Measurements from ENCODE around the gene APC. TPM values are rescaled to one million over a fixed set of nuclear protein-coding genes. Genes with fewer than 3 reads are reported as not detected.

APC gene
- total RNA-seq, 1 experiment from 2014 or later: 33.7 TPM

- DNase-seq (ENCODE audit: low read depth, low spot score): no peak
- H3K4me3 ChIP-seq (ENCODE audit: low read depth in 2 of 2, low read length in 2 of 2): no peak overlapping the region
- H3K27ac ChIP-seq (ENCODE audit: low read length): no peak overlapping the region
- in situ Hi-C loops (cut with HindIII; ENCODE audit: low pct_unique_long_range_greater_than_20kb, low sequenced_read_pairs): no loop called here
- H3K27me3 ChIP-seq (ENCODE audit: control insufficient read depth, insufficient read depth, low read length): no peaks in the 10 kb centered on the region; the same call in 1 of the 2 replicates
- TF ChIP-seq SIN3A (IDR thresholded peaks at IDR 0.05; ENCODE audit: borderline replicate concordance, insufficient read depth, low read depth, low read length) (no peak), REST (IDR thresholded peaks at IDR 0.05; ENCODE audit: insufficient read depth in 1 of 2, low read depth in 2 of 2, low read length in 1 of 2) (no peak), TCF7L2 (IDR thresholded peaks at IDR 0.05; ENCODE audit: low read depth, low read length) (no peak), POLR2AphosphoS5 (IDR thresholded peaks at IDR 0.05; ENCODE audit: low read depth, low read length) (no peak), CTCF (IDR thresholded peaks at IDR 0.05) (no peak)
- POLR2A ChIA-PET: no interaction called here
- ATAC-seq: no peak
- H3K4me1 ChIP-seq (ENCODE audit: control insufficient read depth, insufficient read depth, low read length): no peaks in the 10 kb centered on the region
- no peaks in the 10 kb centered on the region for H3K36me3 ChIP-seq (ENCODE audit: control insufficient read depth, insufficient read depth, low read length)
- intact Hi-C loops (cut with micrococcal nuclease; ENCODE audit: unreplicated experiment): loop anchor here (5.0 kb wide), 2 partner anchors 158 to 298 kb away; no protein-coding TSS in a partner anchor
- H3K9me3 ChIP-seq (ENCODE audit: control insufficient read depth, insufficient read depth, low read depth, low read length): no peaks in the 10 kb centered on the region
- CTCF ChIA-PET: no interaction called here
- no TSS peak for BruUV-seq (replicated peaks)
These were observed 112.2 kb downstream of the APC start for GRCh38 chr5:112849912-112850311.

- intact Hi-C loops (cut with micrococcal nuclease; ENCODE audit: unreplicated experiment) (no loop called here), in situ Hi-C loops (cut with HindIII; ENCODE audit: low pct_unique_long_range_greater_than_20kb, low sequenced_read_pairs) (no loop called here)
- ATAC-seq (no peak), DNase-seq (ENCODE audit: low read depth, low spot score) (no peak)
- Histone ChIP-seq H3K9me3 (ENCODE audit: control insufficient read depth, insufficient read depth, low read depth, low read length) (no peaks in the 10 kb centered on the region), H3K36me3 (ENCODE audit: control insufficient read depth, insufficient read depth, low read length) (no peaks in the 10 kb centered on the region), H3K27me3 (ENCODE audit: control insufficient read depth, insufficient read depth, low read length) (no peaks in the 10 kb centered on the region; the same call in 1 of the 2 replicates), H3K27ac (ENCODE audit: low read length) (no peak overlapping the region), H3K4me3 (ENCODE audit: low read depth in 2 of 2, low read length in 2 of 2) (no peak overlapping the region), H3K4me1 (ENCODE audit: control insufficient read depth, insufficient read depth, low read length) (no peaks in the 10 kb centered on the region)
- TF ChIP-seq REST (IDR thresholded peaks at IDR 0.05; ENCODE audit: insufficient read depth in 1 of 2, low read depth in 2 of 2, low read length in 1 of 2) (no peak), TCF7L2 (IDR thresholded peaks at IDR 0.05; ENCODE audit: low read depth, low read length) (no peak), POLR2AphosphoS5 (IDR thresholded peaks at IDR 0.05; ENCODE audit: low read depth, low read length) (no peak), SIN3A (IDR thresholded peaks at IDR 0.05; ENCODE audit: borderline replicate concordance, insufficient read depth, low read depth, low read length) (no peak), CTCF (IDR thresholded peaks at IDR 0.05) (no peak)
- POLR2A ChIA-PET: interaction anchor here (0.6 kb wide), 1 partner anchor 77 kb away, joined by 3 read pairs; no protein-coding TSS in a partner anchor
- CTCF ChIA-PET: no interaction called here
- BruUV-seq (replicated peaks): no TSS peak
These were observed 117.0 kb downstream of the APC start for GRCh38 chr5:112854651-112855050.
